Activated CD4-positive, alpha-beta T cell treated with anti-CD3 and anti-CD28 coated beads for 36 hours (primary cell): ENCODE measurements around the gene MDH1. TPM values are rescaled to one million over a fixed set of nuclear protein-coding genes. Genes with fewer than 3 reads are reported as not detected.
"Not testable (repeated sequence)": the region's sequence is repeated elsewhere in the genome, so short reads cannot be mapped to it uniquely, and the experiment has no call there.

Experiments used
- ATAC-seq: fragments of 200-7000 bp; cut with Tn5 transposase; one replicate; pipeline ENCODE4 v1.10.0; 2021; ENCODE audit warnings: mild to moderate bottlenecking, moderate library complexity
- CTCF ChIA-PET: fragments of 350-600 bp; sonication (Branson Sonifier 250); formaldehyde crosslinking; loops from one replicate; lab custom pipeline; 2021; ENCODE audit warnings: antibody characterized with exemption; lab: Charles Lee
- POLR2A ChIA-PET: fragments of 350-600 bp; sonication (Branson Sonifier 250); formaldehyde crosslinking; loops from one replicate; lab custom pipeline; 2021; ENCODE audit warnings: antibody characterized with exemption, inconsistent platforms; lab: Charles Lee
- DNase-seq: peaks from one replicate; pipeline ENCODE4 v3.0.0-alpha.2; 2020
- H3K27ac Mint-ChIP-seq: one replicate; pipeline ENCODE4 v1.8.0; 2021; ENCODE audit warnings: mixed read lengths
- H3K27me3 Mint-ChIP-seq: one replicate; pipeline ENCODE4 v1.8.0; 2021; ENCODE audit warnings: mixed read lengths
- H3K36me3 Mint-ChIP-seq: one replicate; pipeline ENCODE4 v1.8.0; 2021; ENCODE audit warnings: low read depth, mixed read lengths
- H3K4me1 Mint-ChIP-seq: one replicate; pipeline ENCODE4 v1.8.0; 2021; ENCODE audit warnings: mixed read lengths
- H3K4me3 Mint-ChIP-seq: one replicate; pipeline ENCODE4 v1.8.0; 2021; ENCODE audit warnings: mild to moderate bottlenecking, moderate library complexity, mixed read lengths
- H3K9me3 Mint-ChIP-seq: one replicate; pipeline ENCODE4 v1.8.0; 2021; ENCODE audit warnings: low read depth, mixed read lengths
- intact Hi-C, 2 experiments: fragments of 100-400 bp; cut with DNase I in 1 of 2; cut with micrococcal nuclease in 1 of 2; formaldehyde crosslinking; loops; one replicate each; pipeline versions ENCODE4 v1.14.2 to v1.15.1; 2022 to 2024; cut with DNase I, micrococcal nuclease
- total RNA-seq, 2 experiments: library from RNA; stranded (reverse); gene quantifications; one replicate each; pipeline ENCODE4 v1.2.3, GENCODE V29; 2021

MDH1 gene
- total RNA-seq, 2 experiments from 2014 or later = 212 to 265 TPM

DNA sequence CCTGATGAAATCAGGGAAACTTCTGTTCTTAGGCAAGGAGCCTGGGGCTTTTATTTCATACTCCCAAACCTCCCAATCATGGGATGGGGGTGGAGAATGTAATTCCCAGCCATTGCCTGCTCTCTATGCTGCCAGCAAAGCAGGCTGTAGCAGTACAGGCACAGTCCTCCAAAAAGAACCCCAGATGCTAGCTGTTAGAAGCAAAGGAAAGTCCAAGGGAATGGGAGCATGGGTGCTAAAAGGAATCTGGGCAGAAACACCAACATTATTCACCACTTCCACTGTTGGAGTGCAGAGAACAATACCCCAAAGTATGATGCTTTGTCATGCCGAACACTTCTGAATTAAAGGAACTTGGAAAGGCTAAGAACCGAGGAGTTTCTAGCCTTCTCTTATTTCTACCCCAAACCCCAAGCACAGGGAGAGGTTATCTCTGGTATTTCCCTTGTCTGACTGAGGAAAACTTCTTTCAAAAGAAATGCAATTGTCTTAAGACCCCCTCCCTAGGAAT lies 24.7 kb downstream of the MDH1 start:
- Mint-ChIP-seq H3K4me3 (no peak overlapping the region), H3K27ac (no peak overlapping the region), H3K4me1 (peaks cover 3% of the 10 kb centered on the region), H3K36me3 (no peaks in the 10 kb centered on the region), H3K27me3 (peaks cover 3% of the 10 kb centered on the region), H3K9me3 (no peaks in the 10 kb centered on the region)
- DNase-seq = no peak
- ATAC-seq = no peak
- CTCF ChIA-PET = no interaction called here
- POLR2A ChIA-PET = no interaction called here
- intact Hi-C loops = loop anchor here in 1 of 2 experiments (5.0 kb wide), 1 partner anchor 241 kb away; no protein-coding TSS in a partner anchor

GRCh38 chr2:63614448-63614968 lies 25.7 kb downstream of the MDH1 start:
- H3K4me3 Mint-ChIP-seq = no peak overlapping the region

GRCh38 chr2:63614983-63615945 lies 26.5 kb downstream of the MDH1 start:
- no peak for ATAC-seq
- no peaks in the 10 kb centered on the region for H3K9me3 Mint-ChIP-seq
- no peak overlapping the region for H3K27ac Mint-ChIP-seq
- no peaks in the 10 kb centered on the region for H3K4me1 Mint-ChIP-seq
- ChIA-PET CTCF (interaction anchor here (0.9 kb wide), 1 partner anchor 15 kb away, joined by 3 read pairs; no protein-coding TSS in a partner anchor), POLR2A (no interaction called here)
- no peak overlapping the region for H3K4me3 Mint-ChIP-seq
- no peaks in the 10 kb centered on the region for H3K36me3 Mint-ChIP-seq
- H3K27me3 Mint-ChIP-seq = peaks cover 4% of the 10 kb centered on the region
- DNase-seq = no peak
- intact Hi-C loops = loop anchor here in 1 of 2 experiments (5.0 kb wide), 1 partner anchor 243 kb away; no protein-coding TSS in a partner anchor

More at GRCh38 chr2:63614448-63614968, 25.7 kb downstream of the MDH1 start:
- DNase-seq (no peak), ATAC-seq (no peak)
- intact Hi-C loops = loop anchor here in 1 of 2 experiments (5.0 kb wide), 1 partner anchor 242 kb away; no protein-coding TSS in a partner anchor
- H3K27me3 Mint-ChIP-seq = peaks cover 4% of the 10 kb centered on the region
- ChIA-PET POLR2A (no interaction called here), CTCF (interaction anchor here (0.9 kb wide), 1 partner anchor 14 kb away, joined by 3 read pairs; no protein-coding TSS in a partner anchor)
- H3K9me3 Mint-ChIP-seq = no peaks in the 10 kb centered on the region
- peaks cover 3% of the 10 kb centered on the region for H3K4me1 Mint-ChIP-seq
- no peak overlapping the region for H3K27ac Mint-ChIP-seq
- H3K36me3 Mint-ChIP-seq = no peaks in the 10 kb centered on the region

DNA sequence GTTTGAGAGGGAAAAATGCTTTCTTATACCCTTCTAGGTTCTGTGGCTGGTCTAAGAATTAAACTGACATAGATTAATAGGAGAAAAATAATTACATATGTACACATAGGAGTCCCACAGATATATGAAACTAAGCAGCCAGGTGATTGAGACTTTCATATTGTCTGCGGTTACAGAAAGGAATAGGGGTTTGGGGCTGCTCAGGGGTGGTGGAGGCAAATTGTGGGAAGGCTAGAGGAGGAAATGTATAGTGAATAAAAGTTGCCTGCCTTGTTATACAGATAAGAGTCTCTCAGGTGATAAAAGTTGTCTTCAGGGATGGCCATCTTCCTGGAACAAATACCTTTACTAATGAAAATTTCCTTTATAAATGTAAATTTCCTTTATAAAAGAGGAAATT lies 28.6 kb downstream of the MDH1 start:
- Mint-ChIP-seq H3K36me3 (no peaks in the 10 kb centered on the region), H3K4me1 (no peaks in the 10 kb centered on the region), H3K9me3 (no peaks in the 10 kb centered on the region), H3K27ac (no peak overlapping the region), H3K4me3 (no peak overlapping the region), H3K27me3 (peaks cover 8% of the 10 kb centered on the region)
- DNase-seq (no peak), ATAC-seq (no peak)
- ChIA-PET POLR2A (no interaction called here), CTCF (interaction anchor here (1.3 kb wide), 1 partner anchor 13 kb away, joined by 4 read pairs; no protein-coding TSS in a partner anchor)
- intact Hi-C loops = no loop called here

DNA sequence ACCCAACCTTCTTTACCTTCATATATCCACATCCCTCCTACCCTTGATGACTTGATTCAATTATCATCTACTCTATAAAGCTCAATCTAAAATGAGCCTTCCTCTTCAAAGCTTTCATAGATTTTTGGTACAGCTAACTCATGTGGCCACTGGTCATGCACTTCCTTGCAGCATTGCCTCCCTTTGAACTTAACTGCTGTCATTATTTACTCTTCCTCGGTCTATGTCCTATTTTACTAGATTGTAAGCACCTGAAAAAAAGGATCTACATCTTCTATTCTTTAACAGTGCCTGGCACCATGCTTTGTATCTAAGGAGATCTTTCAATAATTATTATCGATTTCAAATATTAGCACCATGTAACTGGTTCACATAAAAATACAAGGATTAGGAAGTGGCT lies 30.6 kb downstream of the MDH1 start:
- Mint-ChIP-seq H3K4me1 (no peaks in the 10 kb centered on the region), H3K27ac (no peak overlapping the region), H3K36me3 (no peaks in the 10 kb centered on the region), H3K27me3 (peaks cover 15% of the 10 kb centered on the region), H3K4me3 (no peak overlapping the region), H3K9me3 (no peaks in the 10 kb centered on the region)
- intact Hi-C loops = no loop called here
- CTCF ChIA-PET = interaction anchor here (0.8 kb wide), 1 partner anchor 18 kb away, joined by 3 read pairs; no protein-coding TSS in a partner anchor
- ATAC-seq = no peak
- DNase-seq = no peak
- POLR2A ChIA-PET = no interaction called here

DNA sequence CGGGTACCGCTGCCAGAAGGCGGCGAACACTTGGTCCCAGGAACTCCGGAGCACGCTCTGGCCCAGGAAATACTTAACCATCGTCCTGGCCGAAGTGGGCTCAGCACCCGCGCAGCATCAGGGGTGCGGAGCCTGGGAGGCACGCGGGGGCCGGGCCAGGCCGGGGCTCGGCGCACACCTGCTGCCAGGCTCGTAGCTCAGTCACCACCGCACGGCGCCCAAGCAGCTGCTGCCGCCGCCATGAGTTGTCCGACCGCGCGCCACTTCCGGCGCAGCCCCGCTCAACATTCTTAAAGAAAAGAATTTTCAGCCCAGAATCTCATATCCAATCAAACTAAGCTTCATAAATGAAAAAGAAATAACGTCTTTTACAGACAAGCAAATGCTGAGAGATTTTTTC lies 34.0 kb downstream of the MDH1 start:
- POLR2A ChIA-PET = no interaction called here
- ATAC-seq (no peak), DNase-seq (no peak)
- H3K9me3 Mint-ChIP-seq = no peaks in the 10 kb centered on the region
- peaks cover 4% of the 10 kb centered on the region for H3K4me1 Mint-ChIP-seq
- H3K36me3 Mint-ChIP-seq = no peaks in the 10 kb centered on the region
- no peak overlapping the region for H3K27ac Mint-ChIP-seq
- CTCF ChIA-PET = no interaction called here
- intact Hi-C loops = no loop called here
- H3K4me3 Mint-ChIP-seq = no peak overlapping the region
- peaks cover 13% of the 10 kb centered on the region for H3K27me3 Mint-ChIP-seq

GRCh38 chr2:63623763-63624162 lies 35.0 kb downstream of the MDH1 start:
- CTCF ChIA-PET, intact Hi-C loops, H3K27ac Mint-ChIP-seq, H3K9me3 Mint-ChIP-seq, DNase-seq, POLR2A ChIA-PET, H3K4me3 Mint-ChIP-seq, H3K36me3 Mint-ChIP-seq, H3K4me1 Mint-ChIP-seq, ATAC-seq: not testable (repeated sequence)
- H3K27me3 Mint-ChIP-seq = peaks cover 11% of the 10 kb centered on the region

DNA sequence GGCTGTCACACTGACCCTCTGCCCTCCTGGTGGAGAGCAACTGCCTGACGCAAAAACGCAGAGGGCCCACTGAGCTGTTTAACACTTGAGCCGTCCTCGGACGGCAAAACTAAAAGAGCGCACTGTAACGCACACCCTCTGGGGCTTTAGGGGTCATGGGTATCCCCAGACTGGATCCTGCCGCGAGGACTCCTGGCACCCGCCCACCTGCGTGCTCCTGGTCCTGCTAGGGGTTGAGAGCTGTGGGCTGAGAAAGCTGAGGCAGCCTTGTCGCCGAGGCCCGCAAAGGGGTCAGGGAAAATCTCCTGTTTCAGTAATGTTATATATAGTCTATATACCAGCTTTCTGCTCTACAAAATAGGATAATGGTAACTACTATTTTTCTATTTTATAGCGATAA lies 39.1 kb downstream of the MDH1 start:
- peaks cover 8% of the 10 kb centered on the region for H3K27me3 Mint-ChIP-seq
- CTCF ChIA-PET = interaction anchor here (0.6 kb wide), 2 partner anchors 117 to 233 kb away, joined by 3 read pairs; no protein-coding TSS in a partner anchor
- ATAC-seq (no peak), DNase-seq (no peak)
- H3K27ac Mint-ChIP-seq = no peak overlapping the region
- H3K4me3 Mint-ChIP-seq = no peak overlapping the region
- H3K36me3 Mint-ChIP-seq = peaks cover 5% of the 10 kb centered on the region
- intact Hi-C loops = no loop called here
- POLR2A ChIA-PET = no interaction called here
- peaks cover 12% of the 10 kb centered on the region for H3K9me3 Mint-ChIP-seq
- H3K4me1 Mint-ChIP-seq = peaks cover 4% of the 10 kb centered on the region

GRCh38 chr2:63628403-63628942 lies 39.7 kb downstream of the MDH1 start:
- POLR2A ChIA-PET = interaction anchor here (0.9 kb wide), 1 partner anchor 9 kb away, joined by 5 read pairs; no protein-coding TSS in a partner anchor
- CTCF ChIA-PET = interaction anchor here (0.6 to 0.9 kb wide), 2 partner anchors 117 to 1172 kb away, joined by 3 read pairs; no protein-coding TSS in a partner anchor
- peaks cover 5% of the 10 kb centered on the region for H3K36me3 Mint-ChIP-seq
- ATAC-seq = no peak
- DNase-seq = no peak
- H3K27ac Mint-ChIP-seq = no peak overlapping the region
- H3K4me3 Mint-ChIP-seq = no peak overlapping the region
- peaks cover 4% of the 10 kb centered on the region for H3K4me1 Mint-ChIP-seq
- peaks cover 14% of the 10 kb centered on the region for H3K9me3 Mint-ChIP-seq
- peaks cover 7% of the 10 kb centered on the region for H3K27me3 Mint-ChIP-seq
- intact Hi-C loops = no loop called here

DNA sequence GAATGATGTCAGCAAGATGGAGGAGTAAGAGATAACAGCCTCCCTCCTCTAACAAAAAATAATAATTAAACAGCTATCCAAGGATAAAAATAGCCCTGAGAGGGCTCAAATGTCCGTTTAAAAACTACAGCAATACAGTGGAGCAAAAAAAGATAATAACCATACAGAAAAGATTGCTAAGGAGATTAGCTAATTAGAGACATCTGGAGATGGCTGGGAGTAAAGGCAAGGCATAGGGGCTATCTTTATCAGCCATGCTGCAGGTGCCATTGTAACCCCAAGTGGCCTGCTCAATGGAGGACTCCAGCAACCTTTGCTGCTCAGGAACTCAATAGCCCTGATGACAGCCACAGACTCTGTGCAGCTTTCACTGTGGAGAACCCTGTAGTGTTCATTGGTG lies 42.7 kb downstream of the MDH1 start:
- peaks cover 5% of the 10 kb centered on the region for H3K36me3 Mint-ChIP-seq
- no peak for DNase-seq
- no peak overlapping the region for H3K27ac Mint-ChIP-seq
- no peak for ATAC-seq
- intact Hi-C loops = no loop called here
- H3K27me3 Mint-ChIP-seq = peaks cover 6% of the 10 kb centered on the region
- no peaks in the 10 kb centered on the region for H3K4me1 Mint-ChIP-seq
- H3K4me3 Mint-ChIP-seq = no peak overlapping the region
- ChIA-PET POLR2A (no interaction called here), CTCF (no interaction called here)
- peaks cover 26% of the 10 kb centered on the region for H3K9me3 Mint-ChIP-seq

- POLR2A ChIA-PET = no interaction called here
- CTCF ChIA-PET = no interaction called here
- ATAC-seq = no peak
- Mint-ChIP-seq H3K4me3 (no peak overlapping the region), H3K4me1 (no peaks in the 10 kb centered on the region), H3K36me3 (peaks cover 5% of the 10 kb centered on the region), H3K27ac (no peak overlapping the region), H3K9me3 (peaks cover 28% of the 10 kb centered on the region), H3K27me3 (peaks cover 6% of the 10 kb centered on the region)
- DNase-seq = no peak
- intact Hi-C loops = no loop called here
Measured at GRCh38 chr2:63632382-63632781, 43.6 kb downstream of the MDH1 start.
